HepG2 (cell line): ENCODE data around the gene RNASE11. TPM values are rescaled to one million over a fixed set of nuclear protein-coding genes. Genes with fewer than 3 reads are reported as not detected.
A peak's percentile ranks its signal among the peaks of the same experiment; 100 is the strongest.

Experiments
- ADNP ChIP-seq: sonication (generic); formaldehyde crosslinking; IDR thresholded peaks from 2 replicates; pipeline ENCODE4 v1.4.0; 2020; ENCODE audit warnings: missing genetic modification reagents
- CEBPB ChIP-seq: IDR thresholded peaks from 2 replicates; pipeline ENCODE4 v1.6.1; 2011; ENCODE audit warnings: low read depth, low read length, improper control_type of control experiment, borderline replicate concordance
- CENPBD1 ChIP-seq: sonication (generic); formaldehyde crosslinking; IDR thresholded peaks from 2 replicates; pipeline ENCODE4 v1.8.0; 2022; ENCODE audit warnings: missing genetic modification reagents, low read depth, mild to moderate bottlenecking, borderline replicate concordance
- DR1 ChIP-seq: sonication (generic); formaldehyde crosslinking; IDR thresholded peaks from 2 replicates; pipeline ENCODE4 v1.8.0; 2021; ENCODE audit warnings: mild to moderate bottlenecking, missing genetic modification reagents, inconsistent platforms
- FOXM1 ChIP-seq: sonication (generic); formaldehyde crosslinking; IDR thresholded peaks from 2 replicates; pipeline ENCODE4 v1.5.0; 2020; ENCODE audit warnings: missing genetic modification reagents
- GATAD1 ChIP-seq: IDR thresholded peaks from 2 replicates; pipeline ENCODE4 v1.6.1; 2016; ENCODE audit warnings: missing genetic modification reagents, missing compliant biosample characterization
- HMGA1 ChIP-seq: sonication (generic); formaldehyde crosslinking; conservative IDR thresholded peaks from 2 replicates; pipeline ENCODE4 v1.4.0; 2020; ENCODE audit warnings: missing genetic modification reagents
- KLF13 ChIP-seq: sonication (generic); formaldehyde crosslinking; IDR thresholded peaks from 2 replicates; pipeline ENCODE4 v1.4.0; 2020; ENCODE audit warnings: mild to moderate bottlenecking, missing genetic modification reagents
- KLF16 ChIP-seq, 2 experiments: sonication (generic) in 1 of 2; formaldehyde crosslinking in 1 of 2; IDR thresholded peaks; 2 replicates each; pipeline versions ENCODE4 v1.6.1 to v1.8.0; 2016 to 2023; ENCODE audit warnings: missing genetic modification reagents in 2 of 2, missing compliant biosample characterization in 1 of 2
- KLF9 ChIP-seq: IDR thresholded peaks from 2 replicates; pipeline ENCODE4 v1.6.1; 2016; ENCODE audit warnings: low read depth
- MED13 ChIP-seq: sonication (generic); formaldehyde crosslinking; IDR thresholded peaks from 2 replicates; pipeline ENCODE4 v1.5.0; 2020; ENCODE audit warnings: missing genetic modification reagents
- MIER2 ChIP-seq: IDR thresholded peaks from 2 replicates; pipeline ENCODE4 v1.6.1; 2016; ENCODE audit warnings: missing biosample characterization, missing genetic modification reagents
- NBN ChIP-seq: fragments of 450-650 bp; conservative IDR thresholded peaks from 2 replicates; pipeline ENCODE4 v1.6.1; 2017
- SALL1 ChIP-seq: sonication (generic); formaldehyde crosslinking; IDR thresholded peaks from 2 replicates; pipeline ENCODE4 v1.8.0; 2022; ENCODE audit warnings: mild to moderate bottlenecking, missing genetic modification reagents
- SMARCC2 ChIP-seq: fragments of 450-650 bp; IDR thresholded peaks from 2 replicates; pipeline ENCODE4 v1.6.1; 2017; ENCODE audit warnings: antibody characterized with exemption, mild to moderate bottlenecking
- SMARCE1 ChIP-seq: fragments of 450-650 bp; IDR thresholded peaks from 2 replicates; pipeline ENCODE4 v1.6.1; 2017; ENCODE audit warnings: borderline replicate concordance
- TCF7 ChIP-seq: sonication (generic); IDR thresholded peaks from 2 replicates; pipeline ENCODE4 v1.6.1; 2016; ENCODE audit warnings: antibody characterized with exemption, low read depth
- ZNF678 ChIP-seq: sonication (generic); formaldehyde crosslinking; IDR thresholded peaks from 2 replicates; pipeline ENCODE4 v1.4.0; 2020; ENCODE audit warnings: mild to moderate bottlenecking, missing genetic modification reagents
- ZNF761 ChIP-seq: sonication (generic); formaldehyde crosslinking; conservative IDR thresholded peaks from 2 replicates; pipeline ENCODE4 v1.4.0; 2020; ENCODE audit warnings: mild to moderate bottlenecking, missing genetic modification reagents
- ZNF839 ChIP-seq: sonication (generic); formaldehyde crosslinking; IDR thresholded peaks from 2 replicates; pipeline ENCODE4 v1.4.0; 2020; ENCODE audit warnings: missing genetic modification reagents, mild to moderate bottlenecking, borderline replicate concordance
- polyA plus RNA-seq, 8 experiments: library from polyadenylated mRNA; depleted of rRNA in 3 of 8; stranded (reverse) in 7 of 8; unstranded in 1 of 8; fragments of >200 nt; fragmentation: Illumina TruSeq in 4 of 8; extraction: Trizol in 4 of 8; gene quantifications; 2 replicates each; pipeline versions ENCODE4 v1.2.1 to v1.2.3, GENCODE V29; 2011 to 2016; ENCODE audit warnings: low read depth in 4 of 8, missing spikeins in 1 of 8, mixed read lengths in 1 of 8; ENCODE audit not compliant: insufficient read depth in 1 of 8
- total RNA-seq, 5 experiments: library from RNA; depleted of rRNA; stranded (reverse); fragments of >200 nt; fragmentation: Illumina TruSeq; extraction: Trizol; gene quantifications; 2 replicates each; pipeline ENCODE4 v1.2.3, GENCODE V29; 2016; ENCODE audit warnings: low read depth in 1 of 5
- TF ChIP-seq, protein P1 (sequence below): sonication (generic); formaldehyde crosslinking; IDR thresholded peaks from 2 replicates; pipeline ENCODE4 v1.8.0; 2022; ENCODE audit warnings: mild to moderate bottlenecking, missing genetic modification reagents, borderline replicate concordance
- TF ChIP-seq, protein P2 (sequence below): sonication (generic); formaldehyde crosslinking; IDR thresholded peaks from 2 replicates; pipeline ENCODE4 v1.9.0; 2022; ENCODE audit warnings: missing genetic modification reagents, mild to moderate bottlenecking, borderline replicate concordance
- TF ChIP-seq, protein P3 (sequence below): sonication (generic); formaldehyde crosslinking; IDR thresholded peaks from 2 replicates; pipeline ENCODE4 v1.8.1; 2022; ENCODE audit warnings: low read depth, mild to moderate bottlenecking, missing genetic modification reagents

The RNASE11 gene
- total and polyA plus RNA-seq, 2 of the 13 experiments (the other 11 are each of a cell fraction or from before 2014, with no cell fraction given) = not detected

GRCh38 chr14:20613094-20614037 is 25.6 kb upstream of the RNASE11 start (continued):
- TF ChIP-seq CENPBD1 = peak; percentile 69; the same call in 1 of the 2 replicates
- TF ChIP-seq SALL1 = peak; percentile 89
- TF ChIP-seq MIER2 (CRISPR knock-in tag) = peak; percentile 56
- TF ChIP-seq CEBPB = peak; percentile 79
- TF ChIP-seq ZNF678 (CRISPR knock-in tag) = peak; percentile 53; the same call in 1 of the 2 replicates
- no peak for TF ChIP-seq FOXM1 (CRISPR knock-in tag)
- TF ChIP-seq MED13 (CRISPR knock-in tag) = no peak
- TF ChIP-seq KLF13 = no peak
- TF ChIP-seq HMGA1 (CRISPR knock-in tag) = no peak
- no peak for TF ChIP-seq KLF9 (CRISPR knock-in tag)
- TF ChIP-seq, protein P1, sequence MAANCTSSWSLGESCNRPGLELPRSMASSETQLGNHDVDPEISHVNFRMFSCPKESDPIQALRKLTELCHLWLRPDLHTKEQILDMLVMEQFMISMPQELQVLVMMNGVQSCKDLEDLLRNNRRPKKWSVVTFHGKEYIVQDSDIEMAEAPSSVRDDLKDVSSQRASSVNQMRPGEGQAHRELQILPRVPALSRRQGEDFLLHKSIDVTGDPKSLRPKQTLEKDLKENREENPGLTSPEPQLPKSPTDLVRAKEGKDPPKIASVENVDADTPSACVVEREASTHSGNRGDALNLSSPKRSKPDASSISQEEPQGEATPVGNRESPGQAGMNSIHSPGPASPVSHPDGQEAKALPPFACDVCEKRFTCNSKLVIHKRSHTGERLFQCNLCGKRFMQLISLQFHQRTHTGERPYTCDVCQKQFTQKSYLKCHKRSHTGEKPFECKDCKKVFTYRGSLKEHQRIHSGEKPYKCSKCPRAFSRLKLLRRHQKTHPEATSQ (CRISPR knock-in tag) = peak; percentile 82; the same call in 1 of the 2 replicates
- TF ChIP-seq ZNF761 (CRISPR knock-in tag) = 0 out of 2 replicates have a peak, but pooled peaks have one; percentile 21
- TF ChIP-seq ADNP (CRISPR knock-in tag) = peak; percentile 82
- no peak for TF ChIP-seq SMARCE1
- peak; percentile 81; the same call in 1 of the 2 replicates for TF ChIP-seq DR1 (CRISPR knock-in tag)
- TF ChIP-seq SMARCC2 = no peak
- TF ChIP-seq, protein P2, sequence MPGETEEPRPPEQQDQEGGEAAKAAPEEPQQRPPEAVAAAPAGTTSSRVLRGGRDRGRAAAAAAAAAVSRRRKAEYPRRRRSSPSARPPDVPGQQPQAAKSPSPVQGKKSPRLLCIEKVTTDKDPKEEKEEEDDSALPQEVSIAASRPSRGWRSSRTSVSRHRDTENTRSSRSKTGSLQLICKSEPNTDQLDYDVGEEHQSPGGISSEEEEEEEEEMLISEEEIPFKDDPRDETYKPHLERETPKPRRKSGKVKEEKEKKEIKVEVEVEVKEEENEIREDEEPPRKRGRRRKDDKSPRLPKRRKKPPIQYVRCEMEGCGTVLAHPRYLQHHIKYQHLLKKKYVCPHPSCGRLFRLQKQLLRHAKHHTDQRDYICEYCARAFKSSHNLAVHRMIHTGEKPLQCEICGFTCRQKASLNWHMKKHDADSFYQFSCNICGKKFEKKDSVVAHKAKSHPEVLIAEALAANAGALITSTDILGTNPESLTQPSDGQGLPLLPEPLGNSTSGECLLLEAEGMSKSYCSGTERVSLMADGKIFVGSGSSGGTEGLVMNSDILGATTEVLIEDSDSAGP (CRISPR knock-in tag) = peak; percentile 95
- TF ChIP-seq, protein P3, sequence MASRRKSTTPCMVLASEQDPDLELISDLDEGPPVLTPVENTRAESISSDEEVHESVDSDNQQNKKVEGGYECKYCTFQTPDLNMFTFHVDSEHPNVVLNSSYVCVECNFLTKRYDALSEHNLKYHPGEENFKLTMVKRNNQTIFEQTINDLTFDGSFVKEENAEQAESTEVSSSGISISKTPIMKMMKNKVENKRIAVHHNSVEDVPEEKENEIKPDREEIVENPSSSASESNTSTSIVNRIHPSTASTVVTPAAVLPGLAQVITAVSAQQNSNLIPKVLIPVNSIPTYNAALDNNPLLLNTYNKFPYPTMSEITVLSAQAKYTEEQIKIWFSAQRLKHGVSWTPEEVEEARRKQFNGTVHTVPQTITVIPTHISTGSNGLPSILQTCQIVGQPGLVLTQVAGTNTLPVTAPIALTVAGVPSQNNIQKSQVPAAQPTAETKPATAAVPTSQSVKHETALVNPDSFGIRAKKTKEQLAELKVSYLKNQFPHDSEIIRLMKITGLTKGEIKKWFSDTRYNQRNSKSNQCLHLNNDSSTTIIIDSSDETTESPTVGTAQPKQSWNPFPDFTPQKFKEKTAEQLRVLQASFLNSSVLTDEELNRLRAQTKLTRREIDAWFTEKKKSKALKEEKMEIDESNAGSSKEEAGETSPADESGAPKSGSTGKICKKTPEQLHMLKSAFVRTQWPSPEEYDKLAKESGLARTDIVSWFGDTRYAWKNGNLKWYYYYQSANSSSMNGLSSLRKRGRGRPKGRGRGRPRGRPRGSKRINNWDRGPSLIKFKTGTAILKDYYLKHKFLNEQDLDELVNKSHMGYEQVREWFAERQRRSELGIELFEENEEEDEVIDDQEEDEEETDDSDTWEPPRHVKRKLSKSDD (CRISPR knock-in tag) = peak; percentile 39; the same call in 1 of the 2 replicates
- TF ChIP-seq GATAD1 (CRISPR knock-in tag) = peak; percentile 61
- peak in 1 of 2 experiments; percentile 94; a peak in 2 of 4 replicates for TF ChIP-seq KLF16 (CRISPR knock-in tag; IDR thresholded peaks at IDR 0.05)
- TF ChIP-seq TCF7 = peak; percentile 7; the same call in 1 of the 2 replicates
- TF ChIP-seq ZNF839 (CRISPR knock-in tag) = peak; percentile 52; the same call in 1 of the 2 replicates
- no peak for TF ChIP-seq NBN
